PC-9 (cell line): Measurements from ENCODE around the gene ZNF735.

Experiments
- EZH2 ChIP-seq: fragments of 200-600 bp; sonication (generic); IDR thresholded peaks from 2 replicates; pipeline ENCODE4 v1.8.0; 2017; ENCODE audit warnings: antibody characterized with exemption, low read depth
- TF ChIP-seq, protein P1 (sequence below): fragments of 200-600 bp; sonication (generic); conservative IDR thresholded peaks from 2 replicates; pipeline ENCODE4 v1.6.1; 2017; ENCODE audit warnings: mixed run types, antibody characterized with exemption, mild to moderate bottlenecking, moderate library complexity

GRCh38 chr7:64182036-64182790 lies 24.8 kb upstream of the ZNF735 start:
- TF ChIP-seq, protein P1, sequence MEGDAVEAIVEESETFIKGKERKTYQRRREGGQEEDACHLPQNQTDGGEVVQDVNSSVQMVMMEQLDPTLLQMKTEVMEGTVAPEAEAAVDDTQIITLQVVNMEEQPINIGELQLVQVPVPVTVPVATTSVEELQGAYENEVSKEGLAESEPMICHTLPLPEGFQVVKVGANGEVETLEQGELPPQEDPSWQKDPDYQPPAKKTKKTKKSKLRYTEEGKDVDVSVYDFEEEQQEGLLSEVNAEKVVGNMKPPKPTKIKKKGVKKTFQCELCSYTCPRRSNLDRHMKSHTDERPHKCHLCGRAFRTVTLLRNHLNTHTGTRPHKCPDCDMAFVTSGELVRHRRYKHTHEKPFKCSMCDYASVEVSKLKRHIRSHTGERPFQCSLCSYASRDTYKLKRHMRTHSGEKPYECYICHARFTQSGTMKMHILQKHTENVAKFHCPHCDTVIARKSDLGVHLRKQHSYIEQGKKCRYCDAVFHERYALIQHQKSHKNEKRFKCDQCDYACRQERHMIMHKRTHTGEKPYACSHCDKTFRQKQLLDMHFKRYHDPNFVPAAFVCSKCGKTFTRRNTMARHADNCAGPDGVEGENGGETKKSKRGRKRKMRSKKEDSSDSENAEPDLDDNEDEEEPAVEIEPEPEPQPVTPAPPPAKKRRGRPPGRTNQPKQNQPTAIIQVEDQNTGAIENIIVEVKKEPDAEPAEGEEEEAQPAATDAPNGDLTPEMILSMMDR: no peak
- TF ChIP-seq EZH2: no peak
